ENCODE data around the gene TNRC6B. TPM values are rescaled to one million over a fixed set of nuclear protein-coding genes. Genes with fewer than 3 reads are reported as not detected.

The TNRC6B gene
- total and polyA plus RNA-seq, 2 of the 13 experiments (the other 11 are each of a cell fraction or from before 2014, with no cell fraction given) = 8.9 to 13.2 TPM

DNA sequence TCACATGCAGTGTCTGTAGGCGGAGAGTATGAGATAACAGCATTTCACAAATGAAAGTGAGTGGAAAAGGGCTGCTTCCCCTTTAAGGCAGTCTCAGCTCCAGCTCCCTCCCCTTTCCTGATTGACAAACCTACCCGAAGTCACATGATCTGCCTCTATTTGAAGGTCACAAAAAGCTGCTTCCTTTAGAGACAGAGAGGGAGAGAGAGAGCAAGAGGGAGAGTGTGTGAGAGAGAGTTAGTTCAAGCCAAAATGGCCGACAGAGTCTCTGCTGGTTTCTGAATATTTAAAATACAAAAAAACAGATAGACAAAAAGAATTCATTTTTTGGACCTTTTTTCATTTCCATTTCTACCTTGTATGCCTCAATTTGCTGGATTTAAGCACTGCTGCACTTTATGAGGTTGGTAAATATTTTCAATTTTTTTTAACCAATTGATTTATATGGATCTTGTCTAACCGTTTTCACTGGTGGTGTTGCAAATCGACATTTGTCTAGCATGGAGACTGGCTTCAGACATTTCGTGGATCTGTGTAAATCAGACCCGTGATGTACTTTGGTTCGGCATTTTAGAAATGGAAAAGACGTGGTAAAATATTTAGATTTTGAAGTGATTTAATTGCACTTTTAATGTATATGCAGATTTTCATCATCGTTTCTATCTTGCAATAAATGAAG is at the start of gene TNRC6B (continued):
- TF ChIP-seq, protein P1, sequence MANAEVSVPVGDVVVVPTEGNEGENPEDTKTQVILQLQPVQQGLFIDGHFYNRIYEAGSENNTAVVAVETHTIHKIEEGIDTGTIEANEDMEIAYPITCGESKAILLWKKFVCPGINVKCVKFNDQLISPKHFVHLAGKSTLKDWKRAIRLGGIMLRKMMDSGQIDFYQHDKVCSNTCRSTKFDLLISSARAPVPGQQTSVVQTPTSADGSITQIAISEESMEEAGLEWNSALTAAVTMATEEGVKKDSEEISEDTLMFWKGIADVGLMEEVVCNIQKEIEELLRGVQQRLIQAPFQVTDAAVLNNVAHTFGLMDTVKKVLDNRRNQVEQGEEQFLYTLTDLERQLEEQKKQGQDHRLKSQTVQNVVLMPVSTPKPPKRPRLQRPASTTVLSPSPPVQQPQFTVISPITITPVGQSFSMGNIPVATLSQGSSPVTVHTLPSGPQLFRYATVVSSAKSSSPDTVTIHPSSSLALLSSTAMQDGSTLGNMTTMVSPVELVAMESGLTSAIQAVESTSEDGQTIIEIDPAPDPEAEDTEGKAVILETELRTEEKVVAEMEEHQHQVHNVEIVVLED (CRISPR knock-in tag; IDR thresholded peaks at IDR 0.05; ENCODE audit: borderline replicate concordance) = 0 out of 2 replicates have a peak, but pooled peaks have one; percentile 35
- TF ChIP-seq KLF6 (CRISPR knock-in tag; IDR thresholded peaks at IDR 0.05) (peak; percentile 82; the same call in 1 of the 2 replicates), FOXP1 (IDR thresholded peaks at IDR 0.05) (no peak), FOXP1 (CRISPR knock-in tag; IDR thresholded peaks at IDR 0.05) (peak; percentile 26; the same call in 1 of the 2 replicates), FOXJ3 (CRISPR knock-in tag; IDR thresholded peaks at IDR 0.05; ENCODE audit: borderline replicate concordance) (no peak), PLSCR1 (CRISPR knock-in tag; IDR thresholded peaks at IDR 0.05; ENCODE audit: borderline replicate concordance) (no peak), ZNF10 (CRISPR knock-in tag; IDR thresholded peaks at IDR 0.05; ENCODE audit: borderline replicate concordance, low read depth) (no peak), ZNF549 (CRISPR knock-in tag; IDR thresholded peaks at IDR 0.05) (no peak), CEBPG (CRISPR knock-in tag; IDR thresholded peaks at IDR 0.05) (peak; percentile 73), NR2F2 (IDR thresholded peaks at IDR 0.05; ENCODE audit: borderline replicate concordance, low read depth) (peak; percentile 28; the same call in 1 of the 2 replicates), ZNF75D (CRISPR knock-in tag; IDR thresholded peaks at IDR 0.05; ENCODE audit: borderline replicate concordance) (no peak), ZBTB42 (CRISPR knock-in tag; IDR thresholded peaks at IDR 0.05) (no peak), ARHGAP35 (CRISPR knock-in tag; IDR thresholded peaks at IDR 0.05; ENCODE audit: borderline replicate concordance) (no peak), NKX3-1 (CRISPR knock-in tag; IDR thresholded peaks at IDR 0.05) (no peak), SRF (IDR thresholded peaks at IDR 0.05; ENCODE audit: low read depth, low read length) (peak; percentile 35; the same call in 1 of the 2 replicates), ARID5B (CRISPR knock-in tag; IDR thresholded peaks at IDR 0.05) (peak; percentile 89)
- TF ChIP-seq, protein P2, sequence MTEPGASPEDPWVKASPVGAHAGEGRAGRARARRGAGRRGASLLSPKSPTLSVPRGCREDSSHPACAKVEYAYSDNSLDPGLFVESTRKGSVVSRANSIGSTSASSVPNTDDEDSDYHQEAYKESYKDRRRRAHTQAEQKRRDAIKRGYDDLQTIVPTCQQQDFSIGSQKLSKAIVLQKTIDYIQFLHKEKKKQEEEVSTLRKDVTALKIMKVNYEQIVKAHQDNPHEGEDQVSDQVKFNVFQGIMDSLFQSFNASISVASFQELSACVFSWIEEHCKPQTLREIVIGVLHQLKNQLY (CRISPR knock-in tag; IDR thresholded peaks at IDR 0.05) = 0 out of 2 replicates have a peak, but pooled peaks have one; percentile 14
- TF ChIP-seq, protein P3, sequence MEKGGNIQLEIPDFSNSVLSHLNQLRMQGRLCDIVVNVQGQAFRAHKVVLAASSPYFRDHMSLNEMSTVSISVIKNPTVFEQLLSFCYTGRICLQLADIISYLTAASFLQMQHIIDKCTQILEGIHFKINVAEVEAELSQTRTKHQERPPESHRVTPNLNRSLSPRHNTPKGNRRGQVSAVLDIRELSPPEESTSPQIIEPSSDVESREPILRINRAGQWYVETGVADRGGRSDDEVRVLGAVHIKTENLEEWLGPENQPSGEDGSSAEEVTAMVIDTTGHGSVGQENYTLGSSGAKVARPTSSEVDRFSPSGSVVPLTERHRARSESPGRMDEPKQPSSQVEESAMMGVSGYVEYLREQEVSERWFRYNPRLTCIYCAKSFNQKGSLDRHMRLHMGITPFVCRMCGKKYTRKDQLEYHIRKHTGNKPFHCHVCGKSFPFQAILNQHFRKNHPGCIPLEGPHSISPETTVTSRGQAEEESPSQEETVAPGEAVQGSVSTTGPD (CRISPR knock-in tag; IDR thresholded peaks at IDR 0.05) = no peak
- TF ChIP-seq, protein P4, sequence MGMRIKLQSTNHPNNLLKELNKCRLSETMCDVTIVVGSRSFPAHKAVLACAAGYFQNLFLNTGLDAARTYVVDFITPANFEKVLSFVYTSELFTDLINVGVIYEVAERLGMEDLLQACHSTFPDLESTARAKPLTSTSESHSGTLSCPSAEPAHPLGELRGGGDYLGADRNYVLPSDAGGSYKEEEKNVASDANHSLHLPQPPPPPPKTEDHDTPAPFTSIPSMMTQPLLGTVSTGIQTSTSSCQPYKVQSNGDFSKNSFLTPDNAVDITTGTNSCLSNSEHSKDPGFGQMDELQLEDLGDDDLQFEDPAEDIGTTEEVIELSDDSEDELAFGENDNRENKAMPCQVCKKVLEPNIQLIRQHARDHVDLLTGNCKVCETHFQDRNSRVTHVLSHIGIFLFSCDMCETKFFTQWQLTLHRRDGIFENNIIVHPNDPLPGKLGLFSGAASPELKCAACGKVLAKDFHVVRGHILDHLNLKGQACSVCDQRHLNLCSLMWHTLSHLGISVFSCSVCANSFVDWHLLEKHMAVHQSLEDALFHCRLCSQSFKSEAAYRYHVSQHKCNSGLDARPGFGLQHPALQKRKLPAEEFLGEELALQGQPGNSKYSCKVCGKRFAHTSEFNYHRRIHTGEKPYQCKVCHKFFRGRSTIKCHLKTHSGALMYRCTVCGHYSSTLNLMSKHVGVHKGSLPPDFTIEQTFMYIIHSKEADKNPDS (CRISPR knock-in tag; IDR thresholded peaks at IDR 0.05) = no peak
